Measurements from ENCODE around the gene TRPC4.

TRPC4 gene

DNA sequence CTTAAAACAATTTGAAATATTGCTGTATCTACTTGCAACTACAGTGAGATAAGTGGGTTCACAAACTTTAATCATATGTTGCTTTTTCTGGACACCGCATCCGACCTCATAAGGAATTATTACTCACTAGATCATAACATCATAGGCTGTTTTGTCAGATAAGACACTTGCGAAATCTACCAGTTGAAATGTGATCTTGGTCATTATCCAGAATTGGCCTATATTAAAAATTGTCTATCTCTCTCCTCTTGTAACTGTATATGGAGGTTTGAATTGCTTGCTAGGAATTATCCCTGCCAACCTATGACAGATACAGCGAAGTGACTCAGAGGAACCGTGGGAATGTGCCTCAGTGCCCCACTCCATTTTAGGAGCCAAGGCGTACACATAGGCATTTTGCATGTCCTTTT lies 154.0 kb downstream of the TRPC4 start:
- no peak for DNase-seq

DNA sequence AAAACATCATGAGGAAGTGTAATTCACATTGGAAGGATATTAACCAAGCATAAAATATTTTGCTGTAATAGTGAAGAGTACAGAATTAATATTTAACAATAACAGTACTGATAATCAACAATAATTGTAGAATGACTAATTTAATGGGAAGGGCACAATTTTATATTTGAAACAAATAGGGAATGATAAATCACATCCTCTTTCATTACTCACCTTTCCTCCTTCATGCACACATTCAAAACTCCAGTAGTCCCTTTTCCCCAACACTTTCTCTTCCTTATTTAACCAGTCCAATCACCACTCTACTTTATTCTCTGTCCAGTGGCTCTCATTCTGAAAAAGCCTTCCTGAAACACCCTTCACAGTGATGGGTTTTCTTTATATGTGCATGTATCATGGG lies 160.3 kb downstream of the TRPC4 start:
- no peak for DNase-seq

DNA sequence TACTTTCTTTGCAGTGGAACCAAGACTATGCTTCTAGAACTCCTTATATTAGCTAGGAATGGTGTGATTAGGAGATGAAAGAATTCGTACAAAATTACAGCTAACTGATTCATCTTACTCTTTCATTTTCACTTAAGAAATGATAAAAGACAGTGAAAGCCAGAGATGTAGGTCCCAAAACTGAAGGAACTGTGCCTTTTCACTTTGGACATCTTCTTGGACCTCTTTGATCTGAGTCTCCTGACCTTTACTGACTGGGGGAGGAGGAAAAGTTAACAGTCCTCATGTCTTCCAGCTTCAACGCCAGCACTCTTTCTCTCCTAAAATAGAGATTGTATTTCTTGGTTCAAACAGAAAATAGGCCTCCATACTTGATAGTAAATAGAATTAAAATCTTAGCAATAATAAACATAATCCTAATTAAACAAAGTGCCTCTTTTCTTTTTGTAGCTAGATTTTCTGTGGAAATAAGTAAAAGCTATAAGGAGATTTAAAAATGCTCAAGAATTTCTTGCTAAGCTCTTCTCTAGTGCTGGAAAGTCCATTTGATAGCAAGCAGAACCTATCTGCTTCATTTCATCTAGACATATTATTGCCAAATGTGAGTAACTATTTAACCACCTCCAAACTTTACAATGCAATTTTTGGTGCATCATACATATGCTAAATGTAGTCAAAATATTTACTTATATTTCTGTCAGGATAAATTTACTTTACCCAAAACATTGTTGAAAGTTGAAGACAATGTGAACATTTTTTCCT lies 161.7 kb downstream of the TRPC4 start:
- DNase-seq: no peak

GRCh38 chr13:37706041-37706440 lies 163.5 kb downstream of the TRPC4 start:
- DNase-seq: no peak

DNA sequence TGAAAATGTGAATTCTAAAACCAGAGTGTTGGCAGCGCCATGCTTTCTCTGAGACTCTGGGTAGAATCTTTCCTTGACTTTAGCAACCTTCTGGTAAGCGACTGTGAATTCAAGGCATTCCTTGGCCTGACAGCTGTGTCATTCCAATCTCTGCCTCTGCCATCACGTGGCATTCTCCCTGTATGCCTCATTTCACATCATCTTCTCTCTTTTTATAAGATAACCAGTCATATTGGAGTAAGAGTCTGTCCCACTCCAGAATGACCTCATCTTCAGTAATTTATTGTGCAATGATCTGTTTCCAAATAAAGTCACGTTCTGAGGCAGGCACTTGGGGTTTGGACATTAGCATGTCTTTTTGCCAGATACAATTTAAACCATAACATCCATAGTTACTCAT lies 167.6 kb downstream of the TRPC4 start:
- no peak for DNase-seq

GRCh38 chr13:37701306-37701705 lies 168.3 kb downstream of the TRPC4 start:
- no peak for DNase-seq

- DNase-seq: no peak
These were observed 168.7 kb downstream of the TRPC4 start for GRCh38 chr13:37700887-37701286.

GRCh38 chr13:37695200-37695599 lies 174.4 kb downstream of the TRPC4 start:
- no peak for DNase-seq

DNA sequence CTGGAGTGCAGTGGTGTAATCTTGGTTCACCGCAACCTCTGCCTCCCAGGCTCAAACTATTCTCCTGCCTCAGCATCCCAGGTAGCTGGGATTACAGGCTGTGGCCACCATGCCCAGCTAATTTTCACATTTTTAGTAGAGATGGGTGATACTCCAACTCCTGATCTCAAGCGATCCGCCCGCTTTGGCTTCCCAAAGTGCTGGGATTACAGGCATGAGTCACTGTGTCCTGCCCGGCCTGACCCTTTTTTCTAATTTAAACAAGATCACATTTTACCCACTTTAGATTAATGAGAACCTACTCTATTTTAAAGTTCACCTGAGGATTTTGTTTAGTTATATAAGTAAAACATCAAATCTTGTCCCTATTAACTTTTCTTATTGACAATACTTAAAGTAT lies 179.2 kb downstream of the TRPC4 start:
- DNase-seq: no peak

- no peak for DNase-seq
These were observed 183.1 kb downstream of the TRPC4 start for GRCh38 chr13:37686501-37686900.

GRCh38 chr13:37685206-37685605 lies 184.4 kb downstream of the TRPC4 start:
- DNase-seq: no peak

GRCh38 chr13:37682496-37682895 lies 187.1 kb downstream of the TRPC4 start:
- no peak for DNase-seq

GRCh38 chr13:37681281-37682032 lies 188.1 kb downstream of the TRPC4 start:
- no peak for DNase-seq

DNA sequence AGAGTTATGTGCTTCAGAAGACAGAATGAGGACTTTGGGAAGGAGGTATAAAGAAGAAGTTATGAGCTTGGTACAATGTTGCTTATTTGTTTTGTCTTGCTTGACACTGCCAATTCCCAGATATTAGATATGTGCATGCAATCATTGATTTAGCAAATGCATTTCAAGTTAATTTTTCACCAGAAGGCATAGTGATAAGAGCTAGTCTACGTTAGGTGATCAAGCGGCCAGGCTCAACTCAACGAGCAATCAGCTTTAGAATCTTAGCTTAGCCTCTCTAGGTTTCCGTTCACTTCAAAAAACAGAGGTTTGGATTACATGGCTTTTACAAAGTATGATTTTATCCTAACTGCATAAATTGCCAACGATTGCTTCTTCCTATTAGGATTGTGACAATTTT lies 189.4 kb downstream of the TRPC4 start:
- no peak for DNase-seq

GRCh38 chr13:37679043-37679442 lies 190.5 kb downstream of the TRPC4 start:
- DNase-seq: no peak

- DNase-seq: no peak
These were observed 199.7 kb downstream of the TRPC4 start for GRCh38 chr13:37669845-37670244.

- no peak for DNase-seq
These were observed 201.9 kb downstream of the TRPC4 start for GRCh38 chr13:37667702-37668101.

- DNase-seq: no peak
These were observed 203.5 kb downstream of the TRPC4 start for GRCh38 chr13:37666036-37666435.

DNA sequence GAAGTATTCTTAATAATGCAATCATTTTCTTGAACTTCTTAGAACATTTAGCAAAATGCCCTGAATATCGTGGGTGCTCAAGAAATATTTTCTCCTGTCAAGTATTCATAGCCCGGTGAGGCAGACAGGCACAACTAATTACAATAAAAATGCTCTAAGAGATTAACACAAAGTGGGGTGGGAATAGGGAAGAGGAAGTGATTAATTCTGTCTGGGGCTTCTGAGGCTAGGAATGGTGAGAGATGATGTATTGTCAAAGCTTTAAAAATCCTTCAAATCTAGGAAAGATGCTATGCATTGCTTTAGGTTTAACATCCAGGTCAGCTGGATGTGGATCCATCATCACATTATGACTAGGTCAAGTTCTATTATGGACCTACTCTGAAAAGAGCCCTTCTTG lies 204.2 kb downstream of the TRPC4 start:
- no peak for DNase-seq

DNA sequence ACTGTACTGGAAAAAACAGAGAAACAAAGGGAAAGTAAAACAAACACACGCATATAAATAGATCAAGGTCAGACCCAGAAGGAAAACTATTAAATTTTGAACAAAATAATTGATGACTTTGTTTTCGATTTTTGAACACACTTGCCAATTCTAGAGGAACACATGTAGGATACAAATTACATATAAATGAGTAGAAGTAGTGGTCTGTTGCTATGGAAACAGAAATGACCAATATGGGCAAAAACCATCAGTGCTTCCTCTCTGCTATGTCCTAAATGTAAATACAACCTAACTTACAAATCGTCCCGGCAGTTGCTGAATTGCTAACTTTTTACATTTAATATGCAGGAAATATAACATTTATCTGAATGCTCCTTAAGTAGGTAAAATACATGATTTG lies 205.8 kb downstream of the TRPC4 start:
- DNase-seq: no peak

- DNase-seq: no peak
These were observed 206.9 kb downstream of the TRPC4 start for GRCh38 chr13:37662624-37663023.

- DNase-seq: no peak
These were observed 211.6 kb downstream of the TRPC4 start for GRCh38 chr13:37657956-37658355.

- no peak for DNase-seq
These were observed 212.4 kb downstream of the TRPC4 start for GRCh38 chr13:37657134-37657533.

GRCh38 chr13:37656247-37656940 lies 213.2 kb downstream of the TRPC4 start:
- DNase-seq: no peak
